HepG2 (cell line): ENCODE measurements around the gene LRP1-AS. TPM values are rescaled to one million over a fixed set of nuclear protein-coding genes. Genes with fewer than 3 reads are reported as not detected.
A peak's percentile ranks its signal among the peaks of the same experiment; 100 is the strongest.

Experiments
- ATF7-NPFF ChIP-seq: sonication (generic); formaldehyde crosslinking; IDR thresholded peaks from 2 replicates; pipeline ENCODE4 v1.8.1; 2023; ENCODE audit warnings: mild to moderate bottlenecking, low read depth, missing genetic modification reagents, moderate library complexity
- BHLHE40 ChIP-seq: IDR thresholded peaks from 2 replicates; pipeline ENCODE4 v1.6.1; 2011; ENCODE audit warnings: low read length, improper control_type of control experiment
- CEBPZ ChIP-seq: IDR thresholded peaks from 2 replicates; pipeline ENCODE4 v1.6.1; 2012; ENCODE audit warnings: low read length, improper control_type of control experiment
- HBP1 ChIP-seq: IDR thresholded peaks from 2 replicates; pipeline ENCODE4 v1.6.1; 2016; ENCODE audit warnings: low read depth, control low read depth
- HHEX ChIP-seq: IDR thresholded peaks from 2 replicates; pipeline ENCODE4 v1.6.1; 2016; ENCODE audit warnings: control low read depth
- NFATC3 ChIP-seq: sonication (generic); formaldehyde crosslinking; IDR thresholded peaks from 2 replicates; pipeline ENCODE4 v1.5.1; 2020; ENCODE audit warnings: mild to moderate bottlenecking, missing genetic modification reagents
- NR3C1 ChIP-seq: sonication (generic); formaldehyde crosslinking; IDR thresholded peaks from 2 replicates; pipeline ENCODE4 v1.4.0; 2020; ENCODE audit warnings: missing genetic modification reagents
- RNF219 ChIP-seq: sonication (generic); formaldehyde crosslinking; IDR thresholded peaks from 2 replicates; pipeline ENCODE4 v1.5.0; 2020; ENCODE audit warnings: mild to moderate bottlenecking, missing genetic modification reagents
- SIX4 ChIP-seq: sonication (generic); formaldehyde crosslinking; IDR thresholded peaks from 2 replicates; pipeline ENCODE4 v1.4.0; 2020; ENCODE audit warnings: missing genetic modification reagents
- SNAPC4 ChIP-seq: sonication (generic); formaldehyde crosslinking; IDR thresholded peaks from 2 replicates; pipeline ENCODE4 v1.4.0; 2020; ENCODE audit warnings: mild to moderate bottlenecking, missing genetic modification reagents
- TCF7 ChIP-seq: sonication (generic); IDR thresholded peaks from 2 replicates; pipeline ENCODE4 v1.6.1; 2016; ENCODE audit warnings: antibody characterized with exemption, low read depth
- TERF1 ChIP-seq: sonication (generic); formaldehyde crosslinking; IDR thresholded peaks from 2 replicates; pipeline ENCODE4 v1.8.0; 2022; ENCODE audit warnings: mild to moderate bottlenecking, missing genetic modification reagents, moderate library complexity
- ZFP90 ChIP-seq: sonication (generic); formaldehyde crosslinking; IDR thresholded peaks from 2 replicates; pipeline ENCODE4 v1.8.0; 2022; ENCODE audit warnings: missing genetic modification reagents, mild to moderate bottlenecking, inconsistent platforms, borderline replicate concordance
- ZNF329 ChIP-seq: sonication (generic); formaldehyde crosslinking; IDR thresholded peaks from 2 replicates; pipeline ENCODE4 v1.9.0; 2021; ENCODE audit warnings: low read depth, mild to moderate bottlenecking, missing genetic modification reagents
- ZNF839 ChIP-seq: sonication (generic); formaldehyde crosslinking; IDR thresholded peaks from 2 replicates; pipeline ENCODE4 v1.4.0; 2020; ENCODE audit warnings: missing genetic modification reagents, mild to moderate bottlenecking, borderline replicate concordance
- polyA plus RNA-seq, 8 experiments: library from polyadenylated mRNA; depleted of rRNA in 3 of 8; stranded (reverse) in 7 of 8; unstranded in 1 of 8; fragments of >200 nt; fragmentation: Illumina TruSeq in 4 of 8; extraction: Trizol in 4 of 8; gene quantifications; 2 replicates each; pipeline versions ENCODE4 v1.2.1 to v1.2.3, GENCODE V29; 2011 to 2016; ENCODE audit warnings: low read depth in 4 of 8, missing spikeins in 1 of 8, mixed read lengths in 1 of 8; ENCODE audit not compliant: insufficient read depth in 1 of 8
- total RNA-seq, 5 experiments: library from RNA; depleted of rRNA; stranded (reverse); fragments of >200 nt; fragmentation: Illumina TruSeq; extraction: Trizol; gene quantifications; 2 replicates each; pipeline ENCODE4 v1.2.3, GENCODE V29; 2016; ENCODE audit warnings: low read depth in 1 of 5

Gene LRP1-AS
- total and polyA plus RNA-seq, 2 of the 13 experiments (the other 11 are each of a cell fraction or from before 2014, with no cell fraction given) = 0.20 TPM; not detected in 1

- TF ChIP-seq CEBPZ = no peak
- no peak for TF ChIP-seq NR3C1 (CRISPR knock-in tag)
- TF ChIP-seq ZFP90 (CRISPR knock-in tag) = no peak
- peak; percentile 59 for TF ChIP-seq HBP1 (CRISPR knock-in tag)
- TF ChIP-seq ZNF329 (CRISPR knock-in tag) = no peak
- no peak; the same call in 1 of the 2 replicates for TF ChIP-seq BHLHE40
- TF ChIP-seq ATF7-NPFF (CRISPR knock-in tag) = no peak
- no peak; the same call in 1 of the 2 replicates for TF ChIP-seq SIX4 (CRISPR knock-in tag)
- TF ChIP-seq ZNF839 (CRISPR knock-in tag) = no peak
- no peak for TF ChIP-seq SNAPC4 (CRISPR knock-in tag)
- TF ChIP-seq HHEX (CRISPR knock-in tag) = 0 out of 2 replicates have a peak, but pooled peaks have one; percentile 8
- TF ChIP-seq NFATC3 (CRISPR knock-in tag) = no peak
- TF ChIP-seq TCF7 = peak; percentile 57
- TF ChIP-seq RNF219 (CRISPR knock-in tag) = no peak
- no peak for TF ChIP-seq TERF1 (CRISPR knock-in tag)
Measured at GRCh38 chr12:57101892-57102695, 45.3 kb downstream of the LRP1-AS start (continued).
